Measurements from ENCODE around the gene RBMS1.

The RBMS1 gene

DNA sequence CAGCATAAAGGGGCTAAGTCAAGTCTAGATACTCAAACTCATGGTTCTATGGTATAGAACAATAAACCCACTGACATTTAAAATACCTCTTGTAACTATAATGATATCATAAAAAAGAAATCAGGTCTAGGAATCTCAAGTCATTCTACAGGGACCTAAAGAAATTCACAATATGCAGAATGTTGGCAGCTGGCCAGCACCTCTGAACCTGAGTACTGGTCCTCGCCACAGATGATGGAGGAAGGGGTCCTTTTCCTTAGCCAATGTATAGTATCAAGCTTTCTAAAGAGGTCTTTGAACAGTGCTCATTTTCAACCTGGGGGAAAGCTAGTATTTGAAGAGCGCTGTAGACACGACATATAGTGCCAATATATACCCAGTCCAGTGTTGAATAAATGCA lies 185.1 kb downstream of the RBMS1 start:
- no peak overlapping the region for H3K27ac ChIP-seq (ENCODE audit: low read length)
- H3K27me3 ChIP-seq (ENCODE audit: low read depth, low read length): no peaks in the 10 kb centered on the region
- H3K9me3 ChIP-seq (ENCODE audit: control insufficient read depth in 1 of 2, low read length in 2 of 2): no peaks in the 10 kb centered on the region
- no peak overlapping the region for H3K4me3 ChIP-seq (ENCODE audit: low read depth in 1 of 2, low read length in 2 of 2)
- peaks cover 0 to 36% of the 10 kb centered on the region in 2 donors for H3K4me1 ChIP-seq (ENCODE audit: control insufficient read depth in 1 of 2, insufficient read depth in 2 of 2, low read length in 2 of 2)
- peaks cover 6 to 16% of the 10 kb centered on the region in 2 donors for H3K36me3 ChIP-seq (ENCODE audit: control insufficient read depth in 1 of 2, insufficient read depth in 2 of 2, low read length in 2 of 2)

DNA sequence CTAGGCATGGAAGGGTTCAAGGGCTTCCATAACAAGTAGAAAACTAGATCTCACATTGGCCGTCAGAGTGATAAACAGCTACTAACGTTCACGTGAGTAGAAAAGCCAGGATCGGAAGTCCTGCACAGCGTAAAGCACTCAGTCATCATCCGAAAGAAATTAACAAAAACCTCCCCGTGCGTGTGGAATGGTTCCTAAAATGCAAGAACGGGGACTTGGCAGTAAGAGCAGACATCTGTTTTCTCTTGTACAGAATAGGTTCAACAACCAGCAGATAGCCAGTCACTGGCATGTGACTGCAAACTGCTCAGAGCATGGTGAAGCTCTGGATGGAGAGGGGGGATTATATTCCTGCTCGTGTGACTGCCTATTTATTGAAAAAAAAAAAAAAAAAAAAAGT lies 186.6 kb downstream of the RBMS1 start:
- Histone ChIP-seq H3K27me3 (ENCODE audit: low read depth, low read length) (no peaks in the 10 kb centered on the region), H3K4me1 (ENCODE audit: control insufficient read depth in 1 of 2, insufficient read depth in 2 of 2, low read length in 2 of 2) (peaks cover 0 to 39% of the 10 kb centered on the region in 2 donors), H3K9me3 (ENCODE audit: control insufficient read depth in 1 of 2, low read length in 2 of 2) (no peaks in the 10 kb centered on the region), H3K27ac (ENCODE audit: low read length) (peak overlapping the region; percentile 70), H3K36me3 (ENCODE audit: control insufficient read depth in 1 of 2, insufficient read depth in 2 of 2, low read length in 2 of 2) (peaks cover 4 to 10% of the 10 kb centered on the region in 2 donors), H3K4me3 (ENCODE audit: low read depth in 1 of 2, low read length in 2 of 2) (no peak overlapping the region)

DNA sequence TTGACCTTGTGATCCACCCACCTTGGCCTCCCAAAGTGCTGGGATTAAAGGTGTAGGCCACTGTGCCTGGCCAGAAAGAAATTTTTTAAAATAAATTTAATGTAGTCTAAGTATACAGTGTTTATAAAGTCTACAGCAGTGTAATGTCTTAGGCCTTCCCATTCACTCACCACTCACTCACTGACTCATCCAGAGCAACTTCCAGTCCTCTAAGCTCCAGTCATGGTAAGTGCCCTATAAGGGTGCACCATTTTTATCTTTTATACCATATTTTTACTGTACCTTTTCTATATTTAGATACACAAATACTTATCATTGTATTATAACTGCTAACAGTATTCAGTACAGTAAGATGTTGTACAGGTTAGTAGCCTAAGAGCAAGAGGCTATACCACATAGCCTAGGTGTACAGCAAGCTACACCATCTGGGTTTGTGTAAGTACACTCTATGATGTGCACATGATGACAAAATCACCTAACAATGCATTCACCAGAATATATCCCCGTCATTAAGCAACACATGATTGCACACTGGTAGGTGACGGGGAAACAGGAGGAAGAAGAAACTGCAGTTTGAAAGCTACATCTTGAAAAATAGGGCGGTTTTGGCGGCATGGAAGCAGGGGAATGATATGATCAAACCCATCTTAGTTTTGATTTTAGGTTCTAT lies 188.4 kb downstream of the RBMS1 start:
- Histone ChIP-seq H3K9me3 (ENCODE audit: control insufficient read depth in 1 of 2, low read length in 2 of 2) (no peaks in the 10 kb centered on the region), H3K27ac (ENCODE audit: low read length) (no peak overlapping the region), H3K4me3 (ENCODE audit: low read depth in 1 of 2, low read length in 2 of 2) (no peak overlapping the region), H3K36me3 (ENCODE audit: control insufficient read depth in 1 of 2, insufficient read depth in 2 of 2, low read length in 2 of 2) (peaks cover 2 to 10% of the 10 kb centered on the region in 2 donors), H3K27me3 (ENCODE audit: low read depth, low read length) (no peaks in the 10 kb centered on the region), H3K4me1 (ENCODE audit: control insufficient read depth in 1 of 2, insufficient read depth in 2 of 2, low read length in 2 of 2) (peaks cover 0 to 33% of the 10 kb centered on the region in 2 donors)

DNA sequence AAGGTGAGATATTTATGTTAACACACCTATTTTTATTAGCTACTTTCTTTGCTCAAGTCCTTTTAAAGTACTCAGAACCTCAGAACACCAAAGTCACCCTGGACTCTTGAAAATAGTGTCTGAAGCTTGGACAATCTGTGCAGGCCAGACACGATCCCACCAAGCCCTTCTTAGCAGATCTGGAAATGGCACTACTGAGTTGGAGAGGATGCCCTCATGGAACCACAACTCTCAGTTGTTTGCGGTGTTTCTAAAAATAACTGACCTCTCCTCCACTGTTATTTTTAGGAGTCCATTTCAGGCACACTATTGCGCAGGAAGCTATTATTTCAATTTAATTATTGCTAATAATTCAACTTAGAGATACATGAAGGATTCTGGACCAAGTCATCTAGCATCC lies 190.1 kb downstream of the RBMS1 start:
- Histone ChIP-seq H3K4me3 (ENCODE audit: low read depth in 1 of 2, low read length in 2 of 2) (no peak overlapping the region), H3K27ac (ENCODE audit: low read length) (no peak overlapping the region), H3K9me3 (ENCODE audit: control insufficient read depth in 1 of 2, low read length in 2 of 2) (no peaks in the 10 kb centered on the region), H3K36me3 (ENCODE audit: control insufficient read depth in 1 of 2, insufficient read depth in 2 of 2, low read length in 2 of 2) (peaks cover 12 to 17% of the 10 kb centered on the region in 2 donors), H3K27me3 (ENCODE audit: low read depth, low read length) (no peaks in the 10 kb centered on the region), H3K4me1 (ENCODE audit: control insufficient read depth in 1 of 2, insufficient read depth in 2 of 2, low read length in 2 of 2) (peaks cover 0 to 16% of the 10 kb centered on the region in 2 donors)

DNA sequence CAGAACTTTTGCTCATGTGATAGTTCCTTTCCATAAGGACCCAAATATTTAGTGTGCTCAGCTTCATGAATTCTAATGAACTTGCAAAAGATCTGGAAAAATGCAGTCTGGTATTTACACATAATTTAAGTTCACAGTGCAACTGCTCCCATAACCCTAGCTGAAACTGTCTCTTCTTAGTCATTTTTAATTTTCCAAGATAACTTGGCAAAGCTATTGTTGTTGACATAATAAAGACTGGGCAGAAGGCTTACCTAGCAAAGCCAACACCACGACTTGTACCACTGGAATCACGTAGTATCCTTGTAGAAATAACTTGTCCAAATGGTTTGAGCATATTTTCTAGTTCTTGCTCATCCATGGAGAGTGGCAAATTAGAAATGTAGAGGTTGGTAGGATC lies 190.5 kb downstream of the RBMS1 start:
- no peak overlapping the region for H3K27ac ChIP-seq (ENCODE audit: low read length)
- H3K36me3 ChIP-seq (ENCODE audit: control insufficient read depth in 1 of 2, insufficient read depth in 2 of 2, low read length in 2 of 2): peaks cover 12 to 20% of the 10 kb centered on the region in 2 donors
- no peaks in the 10 kb centered on the region for H3K27me3 ChIP-seq (ENCODE audit: low read depth, low read length)
- H3K9me3 ChIP-seq (ENCODE audit: control insufficient read depth in 1 of 2, low read length in 2 of 2): no peaks in the 10 kb centered on the region
- H3K4me1 ChIP-seq (ENCODE audit: control insufficient read depth in 1 of 2, insufficient read depth in 2 of 2, low read length in 2 of 2): peaks cover 0 to 15% of the 10 kb centered on the region in 2 donors
- H3K4me3 ChIP-seq (ENCODE audit: low read depth in 1 of 2, low read length in 2 of 2): no peak overlapping the region

DNA sequence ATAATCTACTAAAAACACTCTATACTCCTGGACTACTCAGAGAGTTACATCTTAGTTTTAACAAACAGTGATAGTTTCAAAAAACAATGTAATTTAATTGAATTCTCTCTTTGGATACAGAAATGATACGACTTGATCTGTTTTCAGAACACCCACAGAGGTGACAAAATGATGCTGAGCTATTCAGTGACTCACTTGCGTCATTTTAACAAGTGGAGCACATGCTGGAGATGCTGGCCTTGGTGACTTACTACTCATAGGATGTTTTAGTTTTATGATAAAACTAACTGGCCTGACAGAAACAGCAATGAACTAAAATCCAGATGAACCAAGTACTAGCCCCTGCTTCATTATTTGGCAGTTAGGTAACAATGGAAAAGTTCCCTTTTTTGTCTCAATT lies 192.2 kb downstream of the RBMS1 start:
- Histone ChIP-seq H3K27ac (ENCODE audit: low read length) (no peak overlapping the region), H3K4me3 (ENCODE audit: low read depth in 1 of 2, low read length in 2 of 2) (no peak overlapping the region), H3K36me3 (ENCODE audit: control insufficient read depth in 1 of 2, insufficient read depth in 2 of 2, low read length in 2 of 2) (peaks cover 18 to 20% of the 10 kb centered on the region in 2 donors), H3K9me3 (ENCODE audit: control insufficient read depth in 1 of 2, low read length in 2 of 2) (no peaks in the 10 kb centered on the region), H3K4me1 (ENCODE audit: control insufficient read depth in 1 of 2, insufficient read depth in 2 of 2, low read length in 2 of 2) (peaks cover 0 to 15% of the 10 kb centered on the region in 2 donors), H3K27me3 (ENCODE audit: low read depth, low read length) (no peaks in the 10 kb centered on the region)

DNA sequence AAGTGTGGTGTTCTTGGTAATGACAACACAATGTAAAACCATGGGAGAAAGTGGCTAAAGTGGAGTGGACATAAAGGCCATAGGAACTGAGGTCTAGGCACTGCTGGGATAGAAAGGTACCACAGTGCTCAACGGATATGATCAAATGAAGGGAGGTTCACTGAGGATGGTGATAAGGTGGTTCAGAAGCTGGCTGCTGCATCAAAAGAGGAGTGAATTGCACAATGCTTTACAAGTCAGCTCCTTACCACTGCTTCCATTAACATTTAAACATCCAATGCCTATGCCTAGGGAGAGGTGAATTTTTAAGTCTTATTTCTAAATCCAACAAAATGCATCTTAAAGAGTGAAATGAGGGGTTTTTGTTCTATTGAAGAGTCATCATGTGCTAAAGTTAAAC lies 193.4 kb downstream of the RBMS1 start:
- Histone ChIP-seq H3K4me3 (ENCODE audit: low read depth in 1 of 2, low read length in 2 of 2) (no peak overlapping the region), H3K27me3 (ENCODE audit: low read depth, low read length) (no peaks in the 10 kb centered on the region), H3K27ac (ENCODE audit: low read length) (no peak overlapping the region), H3K36me3 (ENCODE audit: control insufficient read depth in 1 of 2, insufficient read depth in 2 of 2, low read length in 2 of 2) (peaks cover 22 to 25% of the 10 kb centered on the region in 2 donors), H3K4me1 (ENCODE audit: control insufficient read depth in 1 of 2, insufficient read depth in 2 of 2, low read length in 2 of 2) (peaks cover 0 to 13% of the 10 kb centered on the region in 2 donors), H3K9me3 (ENCODE audit: control insufficient read depth in 1 of 2, low read length in 2 of 2) (no peaks in the 10 kb centered on the region)

DNA sequence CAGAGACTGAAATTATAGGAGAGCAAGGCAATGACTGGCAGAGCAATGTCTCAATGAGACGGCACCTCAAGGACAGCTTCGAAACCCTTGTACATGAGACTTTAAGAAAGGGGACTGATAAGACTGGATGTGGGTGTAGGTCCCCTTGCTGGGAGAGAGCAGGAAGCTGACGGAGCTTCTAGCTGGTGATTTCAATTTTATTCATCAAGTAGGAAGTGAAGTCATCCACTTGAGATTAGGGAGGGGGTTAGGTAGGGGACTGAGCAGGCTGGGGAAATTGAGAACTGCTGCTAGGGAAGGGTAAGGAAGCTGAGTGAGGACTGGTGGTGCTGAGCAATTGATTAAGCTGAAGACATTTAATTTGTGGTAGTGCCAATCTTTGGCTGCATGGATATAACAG lies 194.1 kb downstream of the RBMS1 start:
- Histone ChIP-seq H3K36me3 (ENCODE audit: control insufficient read depth in 1 of 2, insufficient read depth in 2 of 2, low read length in 2 of 2) (peaks cover 22 to 25% of the 10 kb centered on the region in 2 donors), H3K27ac (ENCODE audit: low read length) (no peak overlapping the region), H3K4me1 (ENCODE audit: control insufficient read depth in 1 of 2, insufficient read depth in 2 of 2, low read length in 2 of 2) (peaks cover 0 to 19% of the 10 kb centered on the region in 2 donors), H3K4me3 (ENCODE audit: low read depth in 1 of 2, low read length in 2 of 2) (no peak overlapping the region), H3K9me3 (ENCODE audit: control insufficient read depth in 1 of 2, low read length in 2 of 2) (no peaks in the 10 kb centered on the region), H3K27me3 (ENCODE audit: low read depth, low read length) (no peaks in the 10 kb centered on the region)

DNA sequence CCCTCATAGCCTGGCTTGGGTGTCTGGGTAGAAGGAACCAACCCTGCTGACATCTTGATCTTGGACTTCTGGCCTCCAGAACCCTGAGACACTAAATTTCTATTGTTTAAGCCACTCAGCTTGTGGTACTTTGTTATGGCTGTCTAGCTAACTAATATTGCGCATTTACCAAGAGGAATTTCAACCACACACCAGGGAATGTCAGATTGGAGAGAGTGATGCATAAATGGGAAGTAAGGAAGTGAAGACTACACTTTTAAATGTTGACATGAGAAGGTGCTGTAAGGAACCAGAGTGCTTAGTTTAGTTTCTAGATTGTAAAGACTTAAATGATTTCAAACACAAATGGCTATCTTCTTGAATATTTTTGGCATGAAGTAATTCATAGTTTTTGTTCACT lies 194.6 kb downstream of the RBMS1 start:
- Histone ChIP-seq H3K9me3 (ENCODE audit: control insufficient read depth in 1 of 2, low read length in 2 of 2) (no peaks in the 10 kb centered on the region), H3K4me3 (ENCODE audit: low read depth in 1 of 2, low read length in 2 of 2) (no peak overlapping the region), H3K27me3 (ENCODE audit: low read depth, low read length) (no peaks in the 10 kb centered on the region), H3K27ac (ENCODE audit: low read length) (no peak overlapping the region), H3K36me3 (ENCODE audit: control insufficient read depth in 1 of 2, insufficient read depth in 2 of 2, low read length in 2 of 2) (peaks cover 22 to 25% of the 10 kb centered on the region in 2 donors), H3K4me1 (ENCODE audit: control insufficient read depth in 1 of 2, insufficient read depth in 2 of 2, low read length in 2 of 2) (peaks cover 0 to 19% of the 10 kb centered on the region in 2 donors)

DNA sequence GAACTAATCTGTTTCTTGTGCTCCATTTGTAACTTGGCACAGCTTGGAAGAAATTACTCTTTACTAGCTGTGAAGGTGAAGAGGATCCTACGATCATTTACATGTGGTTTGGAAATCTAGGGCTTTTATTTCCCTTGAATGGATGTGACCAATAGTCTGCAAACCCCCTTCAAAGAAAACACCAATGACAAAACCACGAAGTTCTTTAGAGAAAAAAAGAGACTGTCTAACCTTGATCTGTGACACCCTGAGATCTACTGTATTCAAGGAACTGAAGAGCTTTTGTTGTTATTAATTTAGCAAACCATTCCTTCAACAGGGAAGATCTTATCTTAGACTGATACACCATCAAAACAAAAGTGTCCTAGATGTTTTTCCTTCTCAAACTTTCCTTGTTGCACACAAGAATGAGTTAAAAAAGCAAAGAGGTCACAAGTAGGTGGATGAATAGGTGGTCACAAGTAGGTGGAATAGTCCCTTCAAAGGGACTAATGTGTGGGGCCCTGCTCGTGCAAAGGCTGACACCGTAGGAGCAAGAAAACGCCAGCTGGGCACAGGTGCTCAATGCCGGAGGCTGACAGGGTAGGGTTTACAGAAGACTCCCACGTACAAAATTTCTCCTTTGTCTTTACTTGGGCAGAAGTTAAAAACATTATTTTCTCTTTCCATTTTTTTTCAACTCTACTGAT lies 197.9 kb downstream of the RBMS1 start:
- Histone ChIP-seq H3K4me3 (ENCODE audit: low read depth in 1 of 2, low read length in 2 of 2) (no peak overlapping the region), H3K9me3 (ENCODE audit: control insufficient read depth in 1 of 2, low read length in 2 of 2) (no peaks in the 10 kb centered on the region), H3K27me3 (ENCODE audit: low read depth, low read length) (no peaks in the 10 kb centered on the region), H3K27ac (ENCODE audit: low read length) (no peak overlapping the region), H3K4me1 (ENCODE audit: control insufficient read depth in 1 of 2, insufficient read depth in 2 of 2, low read length in 2 of 2) (peaks cover 0 to 14% of the 10 kb centered on the region in 2 donors), H3K36me3 (ENCODE audit: control insufficient read depth in 1 of 2, insufficient read depth in 2 of 2, low read length in 2 of 2) (peaks cover 22 to 37% of the 10 kb centered on the region in 2 donors)

DNA sequence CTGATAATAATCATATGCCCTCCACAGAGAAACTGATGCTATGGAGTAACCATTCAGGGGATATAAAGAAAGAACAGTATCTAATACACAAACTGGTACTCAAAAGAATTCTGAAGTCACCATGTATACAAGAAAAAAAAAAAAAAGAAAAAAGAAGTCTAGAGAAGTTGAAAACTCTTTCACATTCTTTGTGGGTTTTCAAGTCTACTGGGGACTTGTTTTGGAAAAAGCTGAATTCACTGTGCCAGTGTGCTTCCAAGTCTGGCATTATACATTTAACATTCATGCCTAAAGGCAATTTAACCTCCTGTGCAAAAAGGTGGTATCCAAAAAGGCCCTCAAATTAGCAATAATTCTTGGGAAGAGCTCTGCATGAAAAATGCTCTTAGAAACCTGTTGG lies 198.7 kb downstream of the RBMS1 start:
- no peak overlapping the region for H3K27ac ChIP-seq (ENCODE audit: low read length)
- H3K4me3 ChIP-seq (ENCODE audit: low read depth in 1 of 2, low read length in 2 of 2): no peak overlapping the region
- H3K4me1 ChIP-seq (ENCODE audit: control insufficient read depth in 1 of 2, insufficient read depth in 2 of 2, low read length in 2 of 2): peaks cover 0 to 16% of the 10 kb centered on the region in 2 donors
- H3K27me3 ChIP-seq (ENCODE audit: low read depth, low read length): no peaks in the 10 kb centered on the region
- H3K9me3 ChIP-seq (ENCODE audit: control insufficient read depth in 1 of 2, low read length in 2 of 2): no peaks in the 10 kb centered on the region
- H3K36me3 ChIP-seq (ENCODE audit: control insufficient read depth in 1 of 2, insufficient read depth in 2 of 2, low read length in 2 of 2): peaks cover 17 to 33% of the 10 kb centered on the region in 2 donors

Data from muscle layer of duodenum (tissue), 2 donors.